Choroid plexus epithelial cell (primary cell): ENCODE data around the gene SFMBT2.
"Not testable (repeated sequence)": the region's sequence is repeated elsewhere in the genome, so short reads cannot be mapped to it uniquely, and the experiment has no call there.

Experiments
- DNase-seq: peaks from one replicate; pipeline ENCODE4 v3.0.0-alpha.2; 2010; ENCODE audit warnings: low read depth
- H3K4me3 ChIP-seq: 2 replicates; pipeline ENCODE4 v1.5.1; 2011; ENCODE audit warnings: low read depth, mild to moderate bottlenecking, control low read depth, low read length, moderate library complexity
- CTCF ChIP-seq: conservative IDR thresholded peaks from 2 replicates; pipeline ENCODE4 v1.5.1; 2011; ENCODE audit warnings: low read depth, mild to moderate bottlenecking, control low read depth, inconsistent platforms, low read length, moderate library complexity

Gene SFMBT2

GRCh38 chr10:7316839-7317238 is 94.0 kb downstream of the SFMBT2 start:
- TF ChIP-seq CTCF, result no peak
- DNase-seq, result no peak

GRCh38 chr10:7315906-7316305 is 94.9 kb downstream of the SFMBT2 start:
- TF ChIP-seq CTCF, result no peak
- no peak for DNase-seq
- no peak overlapping the region for H3K4me3 ChIP-seq

More at GRCh38 chr10:7316839-7317238, 94.0 kb downstream of the SFMBT2 start:
- no peak overlapping the region for H3K4me3 ChIP-seq

GRCh38 chr10:7314170-7314569 is 96.7 kb downstream of the SFMBT2 start:
- DNase-seq, result no peak
- TF ChIP-seq CTCF, result no peak
- H3K4me3 ChIP-seq, result no peak overlapping the region

- no peak for DNase-seq
- TF ChIP-seq CTCF, result no peak
- H3K4me3 ChIP-seq, result no peak overlapping the region
Measured at GRCh38 chr10:7312488-7312857, 98.4 kb downstream of the SFMBT2 start.

GRCh38 chr10:7311850-7312487 is 98.9 kb downstream of the SFMBT2 start:
- not testable (repeated sequence) for DNase-seq, H3K4me3 ChIP-seq

GRCh38 chr10:7311218-7311849 is 99.5 kb downstream of the SFMBT2 start:
- no peak for DNase-seq
- no peak overlapping the region for H3K4me3 ChIP-seq
- TF ChIP-seq CTCF, result no peak

GRCh38 chr10:7310076-7310475 is 100.8 kb downstream of the SFMBT2 start:
- H3K4me3 ChIP-seq, result no peak overlapping the region
- DNase-seq, result no peak
- TF ChIP-seq CTCF, result no peak
